Mesenchymal stem cell (in vitro differentiated cells and primary cell): Measurements from ENCODE around the gene PLCB1.
"Not testable (repeated sequence)": the region's sequence is repeated elsewhere in the genome, so short reads cannot be mapped to it uniquely, and the experiment has no call there.

Experiments used
- DNase-seq: peaks from one replicate; pipeline ENCODE4 v3.0.0-alpha.2; 2013
- H2AFZ ChIP-seq: one replicate; pipeline ENCODE4 v1.6.1; 2013; ENCODE audit warnings: low read depth, mild to moderate bottlenecking, control low read depth, inconsistent platforms, low read length, moderate library complexity
- H2AK5ac ChIP-seq: 2 replicates; pipeline ENCODE4 v1.6.1; 2013; ENCODE audit warnings: low read length, moderate library complexity, mild to moderate bottlenecking, inconsistent platforms; ENCODE audit not compliant: severe bottlenecking
- H2BK120ac ChIP-seq: one replicate; pipeline ENCODE4 v1.6.1; 2013; ENCODE audit warnings: low read depth, mild to moderate bottlenecking, inconsistent platforms, low read length, moderate library complexity
- H2BK12ac ChIP-seq, 2 experiments: one replicate each; pipeline ENCODE4 v1.6.1; 2013; ENCODE audit warnings: inconsistent platforms in 2 of 2, low read length in 2 of 2, mild to moderate bottlenecking in 2 of 2, moderate library complexity in 2 of 2, control low read depth in 1 of 2
- H2BK15ac ChIP-seq: one replicate; pipeline ENCODE4 v1.6.1; 2013; ENCODE audit warnings: mild to moderate bottlenecking, low read depth, inconsistent platforms; ENCODE audit not compliant: poor library complexity, severe bottlenecking
- H2BK5ac ChIP-seq: 2 replicates; pipeline ENCODE4 v1.6.1; 2013; ENCODE audit warnings: low read depth, mild to moderate bottlenecking, low read length, control low read depth, inconsistent platforms; ENCODE audit not compliant: poor library complexity, severe bottlenecking
- H3K14ac ChIP-seq, 2 experiments: one replicate each; pipeline ENCODE4 v1.6.1; 2013; ENCODE audit warnings: inconsistent platforms in 2 of 2, low read length in 2 of 2, control low read depth in 1 of 2, mild to moderate bottlenecking in 1 of 2, moderate library complexity in 1 of 2
- H3K18ac ChIP-seq, 2 experiments: one replicate each; pipeline ENCODE4 v1.6.1; 2013; ENCODE audit warnings: inconsistent platforms in 2 of 2, low read length in 2 of 2, control low read depth in 1 of 2, low read depth in 1 of 2, mild to moderate bottlenecking in 1 of 2
- H3K23ac ChIP-seq, 2 experiments: one replicate each; pipeline ENCODE4 v1.6.1; 2013; ENCODE audit warnings: inconsistent platforms in 2 of 2, low read length in 2 of 2, mild to moderate bottlenecking in 2 of 2, moderate library complexity in 2 of 2, control low read depth in 1 of 2
- H3K27ac ChIP-seq: 2 replicates; pipeline ENCODE4 v1.5.1; 2013; ENCODE audit warnings: mild to moderate bottlenecking, moderate library complexity, low read length, control low read depth, inconsistent platforms; ENCODE audit not compliant: poor library complexity, severe bottlenecking
- H3K27me3 ChIP-seq, 2 experiments: 2 replicates each; pipeline versions ENCODE4 v1.6.1 to v1.7.0; 2013; ENCODE audit warnings: low read length in 2 of 2, mild to moderate bottlenecking in 2 of 2, moderate library complexity in 2 of 2, control low read depth in 1 of 2, inconsistent platforms in 1 of 2; ENCODE audit not compliant: control insufficient read depth in 1 of 2, insufficient read depth in 1 of 2
- H3K36me3 ChIP-seq, 2 experiments: 2 replicates each; pipeline versions ENCODE4 v1.6.1 to v1.7.0; 2013; ENCODE audit warnings: low read length in 2 of 2, control low read depth in 1 of 2, inconsistent platforms in 1 of 2, low read depth in 1 of 2, mild to moderate bottlenecking in 1 of 2; ENCODE audit not compliant: insufficient read depth in 2 of 2, control insufficient read depth in 1 of 2
- H3K4ac ChIP-seq, 2 experiments: one replicate each; pipeline ENCODE4 v1.6.1; 2013; ENCODE audit warnings: inconsistent platforms in 2 of 2, low read length in 2 of 2, mild to moderate bottlenecking in 2 of 2, moderate library complexity in 2 of 2, control low read depth in 1 of 2, low read depth in 1 of 2
- H3K4me1 ChIP-seq: 2 replicates; pipeline ENCODE4 v1.6.1; 2013; ENCODE audit warnings: low read depth, low read length, control low read depth; ENCODE audit not compliant: control insufficient read depth, insufficient read depth
- H3K4me2 ChIP-seq: 2 replicates; pipeline ENCODE4 v1.6.1; 2013; ENCODE audit warnings: low read length, mild to moderate bottlenecking, inconsistent platforms; ENCODE audit not compliant: poor library complexity, severe bottlenecking
- H3K4me3 ChIP-seq, 2 experiments: 2 replicates each; pipeline versions ENCODE4 v1.5.1 to v1.7.0; 2013; ENCODE audit warnings: low read length in 2 of 2, mild to moderate bottlenecking in 2 of 2, control low read depth in 1 of 2, low read depth in 1 of 2; ENCODE audit not compliant: insufficient read depth in 1 of 2
- H3K79me1 ChIP-seq: replicated peaks from 2 replicates; pipeline ENCODE4 v1.6.1; 2013; ENCODE audit warnings: mild to moderate bottlenecking, control low read depth, low read length, inconsistent platforms; ENCODE audit not compliant: poor library complexity, severe bottlenecking
- H3K9ac ChIP-seq: 2 replicates; pipeline ENCODE4 v1.7.0; 2013; ENCODE audit warnings: mild to moderate bottlenecking, low read length, moderate library complexity
- H3K9me3 ChIP-seq: 2 replicates; pipeline ENCODE4 v1.7.0; 2013; ENCODE audit warnings: mild to moderate bottlenecking, low read length; ENCODE audit not compliant: control insufficient read depth
- H4K8ac ChIP-seq: one replicate; pipeline ENCODE4 v1.6.1; 2013; ENCODE audit warnings: inconsistent platforms, mild to moderate bottlenecking, low read length, moderate library complexity
- H4K91ac ChIP-seq: one replicate; pipeline ENCODE4 v1.6.1; 2013; ENCODE audit warnings: mild to moderate bottlenecking, low read length, inconsistent platforms
- WGBS: methylation state at CpG from one replicate; pipeline ENCODE4 v1.1.7; 2013; ENCODE audit warnings: mixed read lengths; 5-methylcytosine and 5-hydroxymethylcytosine counted together

The PLCB1 gene

GRCh38 chr20:8373579-8373978 is 241.5 kb downstream of the PLCB1 start:
- Histone ChIP-seq H3K9ac (no peak overlapping the region), H2BK120ac (no peak overlapping the region), H3K4me3 (no peak overlapping the region), H3K23ac (no peak overlapping the region), H3K79me1 (no peaks in the 10 kb centered on the region), H2AK5ac (no peak overlapping the region), H3K27ac (no peak overlapping the region), H3K4me1 (peaks cover 1% of the 10 kb centered on the region), H3K27me3 (no peaks in the 10 kb centered on the region), H2AFZ (no peak overlapping the region), H4K91ac (no peak overlapping the region), H4K8ac (no peak overlapping the region), H3K18ac (no peak overlapping the region), H3K4ac (no peak overlapping the region), H3K14ac (no peak overlapping the region), H2BK5ac (no peak overlapping the region), H2BK15ac (no peak overlapping the region), H3K4me2 (no peak overlapping the region), H2BK12ac (no peak overlapping the region), H3K36me3 (no peaks in the 10 kb centered on the region), H3K9me3 (no peaks in the 10 kb centered on the region)
- no peak for DNase-seq
- 100% methylated on average over 1 of the region's 1 CpG for WGBS

- H3K4me3 ChIP-seq = no peak overlapping the region
- no peak for DNase-seq
- no peak overlapping the region for H4K8ac ChIP-seq
- H3K9me3 ChIP-seq = no peaks in the 10 kb centered on the region
- H2BK15ac ChIP-seq = no peak overlapping the region
- H3K14ac ChIP-seq = no peak overlapping the region
- no peak overlapping the region for H3K4me2 ChIP-seq
- H3K36me3 ChIP-seq = no peaks in the 10 kb centered on the region
- peaks cover 1% of the 10 kb centered on the region for H3K4me1 ChIP-seq
- H2AFZ ChIP-seq = no peak overlapping the region
- no peak overlapping the region for H3K23ac ChIP-seq
- no peak overlapping the region for H2AK5ac ChIP-seq
- H3K4ac ChIP-seq = no peak overlapping the region
- 100% methylated on average over 1 of the region's 2 CpGs for WGBS
- no peaks in the 10 kb centered on the region for H3K79me1 ChIP-seq
- no peak overlapping the region for H2BK5ac ChIP-seq
- no peak overlapping the region for H3K27ac ChIP-seq
- no peak overlapping the region for H2BK120ac ChIP-seq
- no peak overlapping the region for H2BK12ac ChIP-seq
- H4K91ac ChIP-seq = no peak overlapping the region
- no peak overlapping the region for H3K9ac ChIP-seq
- H3K27me3 ChIP-seq = no peaks in the 10 kb centered on the region
- no peak overlapping the region for H3K18ac ChIP-seq
Observed at GRCh38 chr20:8375898-8376297, 243.8 kb downstream of the PLCB1 start.

- no peak overlapping the region for H3K4ac ChIP-seq
- H3K27me3 ChIP-seq = no peaks in the 10 kb centered on the region
- H2AFZ ChIP-seq = no peak overlapping the region
- no peak overlapping the region for H3K18ac ChIP-seq
- no peak overlapping the region for H2BK12ac ChIP-seq
- no peak overlapping the region for H3K4me2 ChIP-seq
- no peaks in the 10 kb centered on the region for H3K9me3 ChIP-seq
- no peaks in the 10 kb centered on the region for H3K79me1 ChIP-seq
- H4K8ac ChIP-seq = no peak overlapping the region
- no peak for DNase-seq
- no peak overlapping the region for H3K9ac ChIP-seq
- peaks cover 1% of the 10 kb centered on the region for H3K4me1 ChIP-seq
- no peak overlapping the region for H2BK5ac ChIP-seq
- 72% methylated on average over 3 of the region's 3 CpGs for WGBS
- H3K23ac ChIP-seq = no peak overlapping the region
- H2BK120ac ChIP-seq = no peak overlapping the region
- no peak overlapping the region for H3K14ac ChIP-seq
- no peaks in the 10 kb centered on the region for H3K36me3 ChIP-seq
- peak overlapping the region; percentile 47 for H2AK5ac ChIP-seq
- no peak overlapping the region for H2BK15ac ChIP-seq
- no peak overlapping the region for H3K27ac ChIP-seq
- no peak overlapping the region for H3K4me3 ChIP-seq
- no peak overlapping the region for H4K91ac ChIP-seq
Observed at GRCh38 chr20:8376940-8377339, 244.9 kb downstream of the PLCB1 start.

GRCh38 chr20:8379125-8379524 is 247.1 kb downstream of the PLCB1 start:
- H2BK15ac ChIP-seq, H3K27ac ChIP-seq, H3K27me3 ChIP-seq, H2AFZ ChIP-seq, H2BK120ac ChIP-seq, H2BK12ac ChIP-seq, H3K9ac ChIP-seq, H3K36me3 ChIP-seq, H3K14ac ChIP-seq, H2BK5ac ChIP-seq, H4K91ac ChIP-seq, H2AK5ac ChIP-seq, H3K18ac ChIP-seq, H3K4me1 ChIP-seq, H4K8ac ChIP-seq, H3K9me3 ChIP-seq, H3K23ac ChIP-seq, H3K4ac ChIP-seq, H3K4me2 ChIP-seq, H3K4me3 ChIP-seq, H3K79me1 ChIP-seq, DNase-seq: not testable (repeated sequence)
- WGBS = 100% methylated on average over 1 of the region's 1 CpG
